A673 (cell line): ENCODE data around the gene TTLL11.

ENCODE experiments used
- EZH2 ChIP-seq: fragments of 200-600 bp; sonication (generic); IDR thresholded peaks from 2 replicates; pipeline ENCODE4 v1.6.1; 2017; ENCODE audit warnings: borderline replicate concordance, low read depth, mild to moderate bottlenecking, mixed read lengths, antibody characterized with exemption, low read length; ENCODE audit not compliant: poor library complexity, severe bottlenecking
- TF ChIP-seq, protein P1 (sequence below): fragments of 300-800, 200-600 bp; sonication (generic); conservative IDR thresholded peaks from 2 replicates; pipeline ENCODE4 v1.5.1; 2017; ENCODE audit warnings: low read depth, mild to moderate bottlenecking, antibody characterized with exemption, low read length, moderate library complexity, mixed read lengths

DNA sequence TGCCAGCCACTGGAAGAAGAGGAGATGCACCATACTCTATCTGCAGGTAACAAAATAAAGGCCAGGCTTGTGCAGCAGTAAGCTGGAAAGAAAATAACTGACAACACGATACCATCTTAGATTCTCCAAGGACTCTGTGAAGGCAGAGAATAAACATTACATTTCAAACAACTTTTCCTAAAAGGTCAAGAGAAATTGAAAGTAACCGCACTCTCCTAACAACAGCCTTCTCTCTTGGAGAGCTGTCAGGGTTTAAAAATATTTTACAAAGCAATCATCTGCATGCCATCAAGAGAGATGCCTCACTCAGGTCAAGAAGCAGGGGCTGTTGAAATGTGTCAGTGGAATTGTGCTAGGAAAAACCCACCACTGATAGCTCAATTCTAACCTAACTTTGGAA, 13.5 kb upstream of the TTLL11 start:
- TF ChIP-seq, protein P1, sequence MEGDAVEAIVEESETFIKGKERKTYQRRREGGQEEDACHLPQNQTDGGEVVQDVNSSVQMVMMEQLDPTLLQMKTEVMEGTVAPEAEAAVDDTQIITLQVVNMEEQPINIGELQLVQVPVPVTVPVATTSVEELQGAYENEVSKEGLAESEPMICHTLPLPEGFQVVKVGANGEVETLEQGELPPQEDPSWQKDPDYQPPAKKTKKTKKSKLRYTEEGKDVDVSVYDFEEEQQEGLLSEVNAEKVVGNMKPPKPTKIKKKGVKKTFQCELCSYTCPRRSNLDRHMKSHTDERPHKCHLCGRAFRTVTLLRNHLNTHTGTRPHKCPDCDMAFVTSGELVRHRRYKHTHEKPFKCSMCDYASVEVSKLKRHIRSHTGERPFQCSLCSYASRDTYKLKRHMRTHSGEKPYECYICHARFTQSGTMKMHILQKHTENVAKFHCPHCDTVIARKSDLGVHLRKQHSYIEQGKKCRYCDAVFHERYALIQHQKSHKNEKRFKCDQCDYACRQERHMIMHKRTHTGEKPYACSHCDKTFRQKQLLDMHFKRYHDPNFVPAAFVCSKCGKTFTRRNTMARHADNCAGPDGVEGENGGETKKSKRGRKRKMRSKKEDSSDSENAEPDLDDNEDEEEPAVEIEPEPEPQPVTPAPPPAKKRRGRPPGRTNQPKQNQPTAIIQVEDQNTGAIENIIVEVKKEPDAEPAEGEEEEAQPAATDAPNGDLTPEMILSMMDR, result no peak
- no peak for TF ChIP-seq EZH2
